VCaP (cell line): ENCODE data around the gene PSMB11.

Experiments
- H3K27ac ChIP-seq: fragments of 450-650 bp; 2 replicates; pipeline ENCODE4 v1.5.1; 2017
- TF ChIP-seq, protein P1 (sequence below): fragments of 450-650 bp; conservative IDR thresholded peaks from 2 replicates; pipeline ENCODE4 v1.5.1; 2017; ENCODE audit warnings: mild to moderate bottlenecking, moderate library complexity

The PSMB11 gene

GRCh38 chr14:23047034-23047634 is 5.1 kb downstream of the PSMB11 start:
- H3K27ac ChIP-seq: no peak overlapping the region
- TF ChIP-seq, protein P1, sequence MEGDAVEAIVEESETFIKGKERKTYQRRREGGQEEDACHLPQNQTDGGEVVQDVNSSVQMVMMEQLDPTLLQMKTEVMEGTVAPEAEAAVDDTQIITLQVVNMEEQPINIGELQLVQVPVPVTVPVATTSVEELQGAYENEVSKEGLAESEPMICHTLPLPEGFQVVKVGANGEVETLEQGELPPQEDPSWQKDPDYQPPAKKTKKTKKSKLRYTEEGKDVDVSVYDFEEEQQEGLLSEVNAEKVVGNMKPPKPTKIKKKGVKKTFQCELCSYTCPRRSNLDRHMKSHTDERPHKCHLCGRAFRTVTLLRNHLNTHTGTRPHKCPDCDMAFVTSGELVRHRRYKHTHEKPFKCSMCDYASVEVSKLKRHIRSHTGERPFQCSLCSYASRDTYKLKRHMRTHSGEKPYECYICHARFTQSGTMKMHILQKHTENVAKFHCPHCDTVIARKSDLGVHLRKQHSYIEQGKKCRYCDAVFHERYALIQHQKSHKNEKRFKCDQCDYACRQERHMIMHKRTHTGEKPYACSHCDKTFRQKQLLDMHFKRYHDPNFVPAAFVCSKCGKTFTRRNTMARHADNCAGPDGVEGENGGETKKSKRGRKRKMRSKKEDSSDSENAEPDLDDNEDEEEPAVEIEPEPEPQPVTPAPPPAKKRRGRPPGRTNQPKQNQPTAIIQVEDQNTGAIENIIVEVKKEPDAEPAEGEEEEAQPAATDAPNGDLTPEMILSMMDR: no peak

DNA sequence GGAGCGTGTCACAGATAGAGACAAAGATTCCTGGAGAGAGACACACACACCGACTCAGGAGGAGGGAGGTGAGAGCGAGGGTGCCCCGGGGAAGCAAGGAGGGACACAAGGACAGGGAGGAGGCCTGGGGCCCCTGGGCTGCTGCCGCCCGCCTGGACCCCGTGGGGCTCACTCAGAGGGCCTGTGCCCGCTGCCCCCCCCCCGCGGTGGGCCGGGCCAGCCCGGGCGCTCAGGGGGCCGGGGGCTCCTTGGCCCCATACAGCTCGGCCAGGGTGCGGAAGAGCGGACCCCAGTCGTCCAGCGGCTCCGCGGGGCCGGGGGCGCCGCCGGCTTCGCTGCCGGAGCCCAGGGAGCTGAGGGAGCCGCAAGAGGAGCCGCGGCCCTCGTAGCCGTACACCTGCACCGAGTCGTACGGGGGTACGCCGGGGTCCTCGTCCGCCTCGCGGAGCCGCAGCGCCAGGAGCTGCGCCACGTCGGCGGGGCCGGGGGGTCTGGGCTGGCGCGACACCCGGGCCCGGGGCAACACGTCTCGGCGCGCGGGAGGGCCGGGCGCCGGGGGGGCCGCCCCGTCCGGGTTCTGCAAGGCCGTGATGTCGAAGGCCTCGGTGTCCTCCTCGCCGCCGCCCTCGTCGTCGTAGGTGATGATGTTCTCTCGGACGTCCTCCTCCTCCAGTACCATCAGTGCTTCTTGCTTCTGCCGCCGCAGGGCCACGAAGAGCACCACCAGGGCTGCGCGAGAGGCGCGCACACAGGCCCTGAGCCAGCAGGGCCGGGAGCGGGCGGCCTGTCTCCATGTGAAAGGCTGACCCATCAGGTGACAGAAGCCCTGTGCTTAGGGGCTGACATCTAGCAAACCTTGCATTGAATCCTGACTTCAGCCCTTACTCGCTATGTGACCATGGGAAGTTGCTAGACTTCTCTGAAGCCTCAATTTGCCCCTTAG is 6.0 kb downstream of the PSMB11 start:
- TF ChIP-seq, protein P1: no peak
- H3K27ac ChIP-seq: no peak overlapping the region

DNA sequence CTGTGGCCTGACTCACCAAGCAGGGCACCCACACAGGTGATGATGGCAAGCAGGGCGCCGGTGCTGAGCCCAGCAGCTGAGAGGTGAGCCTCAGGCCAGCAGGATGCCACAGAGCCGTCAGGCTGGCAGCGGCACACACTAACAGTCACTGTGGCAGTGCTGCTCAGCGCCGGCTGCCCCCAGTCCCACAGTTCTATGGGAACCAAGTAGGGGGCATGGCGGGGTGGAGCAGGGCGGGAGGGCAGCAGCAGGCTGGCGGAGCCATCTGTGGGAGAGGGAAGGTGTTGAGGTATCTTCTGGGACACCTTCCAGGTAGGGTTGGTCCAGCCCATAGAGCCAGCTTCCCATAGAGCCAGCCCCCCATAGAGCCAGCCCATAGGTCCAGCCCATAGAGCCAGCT is 7.0 kb downstream of the PSMB11 start:
- no peak overlapping the region for H3K27ac ChIP-seq
- TF ChIP-seq, protein P1: no peak

DNA sequence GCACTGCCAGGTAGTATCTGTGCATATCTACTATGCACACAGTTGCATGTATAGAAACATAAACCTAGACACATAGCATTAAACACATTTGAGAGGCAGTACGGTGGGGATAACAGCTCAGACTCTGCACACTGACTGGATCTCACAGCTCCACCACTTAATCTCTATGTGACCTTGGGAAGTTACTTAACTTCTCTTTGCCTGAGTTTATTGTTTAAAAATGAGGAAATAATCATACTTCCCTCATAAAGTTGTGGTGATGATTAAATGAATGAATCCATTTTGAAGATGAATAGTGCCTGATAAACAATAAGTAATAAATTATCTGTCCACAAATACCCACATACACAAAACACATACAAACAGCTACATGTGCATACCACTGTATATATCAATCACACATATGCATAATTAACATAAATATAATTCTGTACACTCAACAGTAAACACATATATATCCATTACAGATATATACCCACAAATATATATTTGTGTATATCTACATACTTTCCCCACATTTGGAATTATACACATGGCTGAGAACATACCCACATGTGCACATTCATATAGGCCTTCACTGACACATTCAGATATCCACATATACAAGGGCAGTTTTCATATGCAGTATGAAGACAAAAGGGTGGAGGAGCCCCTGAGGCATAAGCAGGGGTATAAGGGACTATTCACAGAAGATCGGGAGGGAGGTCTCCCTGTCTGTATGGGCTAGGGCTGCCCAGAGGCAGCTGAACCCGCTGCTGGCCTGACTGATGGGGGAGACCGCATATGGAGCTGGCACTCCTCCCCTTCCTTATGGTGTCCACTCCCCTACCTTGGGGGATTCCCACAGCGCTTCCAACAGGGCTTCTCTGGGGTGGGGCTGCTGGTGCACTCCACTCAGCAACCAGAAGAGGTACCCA is 9.4 kb downstream of the PSMB11 start:
- no peak overlapping the region for H3K27ac ChIP-seq
- TF ChIP-seq, protein P1: no peak

DNA sequence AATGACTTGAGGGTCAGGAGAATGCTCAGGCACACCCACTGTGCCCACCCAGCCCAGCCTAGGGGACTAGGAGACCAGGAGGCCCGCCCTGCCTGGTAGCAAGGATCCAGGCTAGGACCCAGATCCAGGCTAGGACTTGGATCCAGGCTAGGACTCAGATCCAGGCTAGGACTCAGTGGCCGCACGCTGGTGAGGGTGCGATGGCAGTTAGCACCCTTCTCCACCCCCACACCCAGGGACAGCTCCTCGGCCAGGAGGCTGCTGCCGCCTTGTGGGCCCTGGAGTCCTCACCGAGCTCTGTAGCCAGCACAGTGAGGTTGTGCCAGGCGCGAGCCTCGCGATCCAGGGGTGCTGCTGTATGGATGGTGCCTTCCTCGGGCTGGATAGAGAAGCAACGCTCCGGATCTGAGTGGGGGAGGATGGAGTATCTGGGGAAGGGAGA is 10.2 kb downstream of the PSMB11 start:
- no peak overlapping the region for H3K27ac ChIP-seq
- TF ChIP-seq, protein P1: no peak

DNA sequence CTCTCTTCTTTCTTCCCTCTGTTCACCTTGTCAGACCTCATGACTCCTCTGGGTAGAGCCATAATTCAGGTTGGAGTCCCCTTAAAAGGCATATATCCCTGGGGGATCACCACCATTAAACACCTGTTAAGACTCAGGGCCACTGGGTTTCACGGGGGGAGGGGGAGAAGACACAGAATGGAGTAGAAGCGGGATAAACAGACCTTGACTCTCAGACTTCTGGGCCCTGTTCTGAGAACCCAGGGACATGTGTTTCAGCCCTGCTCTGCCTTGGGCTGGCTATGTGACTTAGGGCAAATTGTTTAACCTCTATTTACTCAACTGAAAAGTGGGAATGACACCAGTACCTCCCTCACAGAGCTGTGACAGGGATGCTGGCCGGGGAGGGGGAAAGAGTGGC is 10.7 kb downstream of the PSMB11 start:
- H3K27ac ChIP-seq: no peak overlapping the region
- TF ChIP-seq, protein P1: no peak

DNA sequence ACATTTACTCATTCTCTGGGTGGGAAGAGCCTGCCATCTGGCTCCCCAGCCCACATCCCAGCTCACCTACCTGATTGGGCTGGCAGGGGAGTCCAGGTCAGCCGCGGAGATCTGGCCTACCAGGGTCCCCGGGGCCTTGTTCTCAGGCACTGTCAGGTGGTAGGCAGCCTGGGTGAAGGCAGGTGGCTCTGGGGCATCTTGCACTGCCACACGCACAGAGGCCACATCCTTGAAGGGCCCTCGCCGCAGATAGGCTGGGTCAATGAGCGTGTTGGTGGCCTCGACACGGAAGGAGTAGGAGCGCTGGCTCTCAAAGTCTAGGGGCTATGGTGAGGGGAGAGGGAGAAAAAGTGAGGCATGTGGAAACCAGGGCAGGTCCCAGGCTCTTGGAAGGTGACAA is 11.4 kb downstream of the PSMB11 start:
- H3K27ac ChIP-seq: no peak overlapping the region
- TF ChIP-seq, protein P1: no peak
